Putamen (tissue), 1 donor: Measurements from ENCODE around the gene ITGA3.

ENCODE experiments used
- DNase-seq: peaks from one replicate; pipeline ENCODE4 v3.0.0-alpha.2; 2016; ENCODE audit warnings: low spot score

ITGA3 gene

DNA sequence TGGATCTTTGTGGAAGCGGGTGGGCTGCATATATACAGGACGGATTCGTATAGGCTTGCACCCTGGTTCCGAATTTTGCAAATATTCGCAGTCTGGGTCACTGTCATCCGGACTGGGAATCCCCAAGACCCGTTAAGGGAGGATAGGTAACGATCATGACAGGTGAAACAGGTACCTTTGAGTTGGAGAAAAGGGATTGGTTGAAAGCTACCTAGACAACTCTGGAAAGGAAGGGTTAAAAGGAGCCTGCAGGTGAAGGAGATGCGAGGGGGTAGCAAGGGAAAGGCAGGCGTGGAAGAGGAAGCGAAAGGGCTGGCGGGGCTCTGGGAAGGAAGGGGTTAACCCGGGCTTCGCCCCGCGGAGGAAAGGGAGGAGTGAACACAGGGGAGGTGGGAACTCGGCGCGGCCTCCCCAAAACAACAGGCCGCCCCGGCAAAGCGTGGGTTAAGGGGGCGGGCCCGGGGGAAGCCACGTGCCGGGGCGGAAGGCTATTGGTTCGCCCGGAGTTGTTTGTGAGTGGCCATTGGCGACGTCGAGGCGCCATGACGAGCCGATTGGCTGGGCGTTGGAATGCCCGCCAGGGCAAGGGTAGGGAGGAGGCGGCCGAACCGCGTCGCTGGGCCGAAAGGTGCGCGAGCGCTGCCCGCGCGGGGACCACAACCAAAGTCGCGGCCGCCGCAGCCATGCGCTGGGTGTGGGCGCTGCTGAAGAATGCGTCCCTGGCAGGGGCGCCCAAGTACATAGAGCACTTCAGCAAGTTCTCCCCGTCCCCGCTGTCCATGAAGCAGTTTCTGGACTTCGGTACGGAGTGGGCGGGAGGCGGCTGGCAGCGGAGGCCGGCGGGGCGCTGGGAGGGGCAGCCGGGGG lies 39.1 kb downstream of the ITGA3 start, which contains the start of gene PDK2:
TSS of gene PDK2 (plus strand) at position 599 of the 867 bp plus-strand sequence. CDS start at position 684, 85 bp downstream.
- peak; percentile 97 for DNase-seq

- DNase-seq: no peak
These were observed 39.7 kb downstream of the ITGA3 start for GRCh38 chr17:50095626-50096037.

DNA sequence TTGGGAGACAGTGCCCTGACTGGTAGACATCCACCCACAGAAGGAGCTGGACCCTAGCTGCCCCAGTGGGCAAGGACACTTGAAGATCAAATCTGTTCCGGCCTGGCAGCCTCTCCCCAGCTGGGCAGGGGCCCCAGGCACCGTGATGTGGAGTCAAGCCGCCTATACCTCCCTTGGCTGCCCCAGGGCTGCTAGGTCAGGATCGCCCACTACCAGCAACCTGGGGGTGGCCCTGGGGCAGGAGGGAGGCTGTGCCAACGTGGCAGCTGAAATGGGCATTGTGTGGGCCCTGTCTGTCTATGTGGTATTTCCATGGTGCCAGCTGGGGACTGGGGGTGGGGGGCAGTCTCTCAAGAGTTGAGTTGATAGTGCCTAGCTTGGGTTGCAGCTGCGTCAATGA lies 40.2 kb downstream of the ITGA3 start:
- no peak for DNase-seq

DNA sequence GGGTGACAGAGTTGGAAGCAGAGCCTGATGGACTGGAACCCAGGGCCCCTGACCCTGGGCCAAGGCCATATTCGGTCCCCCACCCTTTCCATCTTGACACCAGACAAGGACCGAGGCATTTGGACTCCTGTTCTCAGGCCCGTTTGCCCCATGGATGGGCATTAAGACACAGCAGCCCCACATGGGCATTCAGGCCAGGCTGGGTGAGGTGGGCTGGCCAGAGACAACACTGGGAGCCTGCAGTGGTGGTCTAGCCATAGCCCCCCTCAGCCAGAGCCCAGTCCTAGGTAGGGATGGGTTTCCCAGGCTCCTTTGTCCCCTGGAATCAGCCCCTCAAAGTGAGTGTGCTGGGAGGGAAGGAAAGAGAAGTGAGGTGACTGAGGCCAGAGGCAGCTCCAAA lies 40.8 kb downstream of the ITGA3 start:
- no peak for DNase-seq

- DNase-seq: no peak
These were observed 41.5 kb downstream of the ITGA3 start for GRCh38 chr17:50097455-50097854.

DNA sequence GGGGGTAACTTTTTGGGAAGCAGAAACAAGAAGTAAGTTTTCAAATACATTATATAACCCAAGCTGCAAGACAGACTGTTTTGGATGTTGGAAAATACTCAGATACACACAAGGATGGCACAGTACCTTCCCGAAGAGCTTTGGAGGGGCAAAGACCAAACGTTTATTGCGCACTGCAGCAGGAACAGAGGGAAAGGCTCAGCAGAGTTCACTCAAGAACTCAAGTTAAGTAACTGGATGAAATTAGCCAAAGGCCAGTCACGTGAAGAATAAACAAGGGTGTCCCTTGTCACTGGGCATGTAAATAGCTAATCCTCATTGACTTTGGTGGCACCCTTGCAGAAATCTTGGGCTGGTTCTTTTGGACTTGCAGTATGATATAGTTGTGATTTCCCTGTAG lies 42.0 kb downstream of the ITGA3 start:
- DNase-seq: no peak

DNA sequence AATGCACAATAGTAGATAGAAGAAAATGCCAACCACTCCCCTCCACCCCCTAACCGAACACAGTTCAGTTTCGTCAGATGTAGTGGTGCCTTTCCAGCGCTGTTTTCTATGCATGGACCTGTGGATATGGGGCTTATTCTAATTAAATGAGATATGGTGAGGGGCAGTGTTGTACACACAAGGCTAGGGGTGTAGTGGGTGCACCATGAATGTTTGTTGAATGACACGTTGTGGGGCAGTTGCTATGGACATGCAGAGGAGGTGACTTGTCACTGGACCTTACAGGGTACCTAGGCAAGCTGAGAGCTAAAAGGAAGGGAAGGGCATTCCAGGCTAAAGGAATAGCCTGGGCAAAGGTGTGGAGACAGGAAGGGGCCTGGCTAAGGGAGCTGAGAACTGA lies 42.7 kb downstream of the ITGA3 start:
- no peak for DNase-seq

DNA sequence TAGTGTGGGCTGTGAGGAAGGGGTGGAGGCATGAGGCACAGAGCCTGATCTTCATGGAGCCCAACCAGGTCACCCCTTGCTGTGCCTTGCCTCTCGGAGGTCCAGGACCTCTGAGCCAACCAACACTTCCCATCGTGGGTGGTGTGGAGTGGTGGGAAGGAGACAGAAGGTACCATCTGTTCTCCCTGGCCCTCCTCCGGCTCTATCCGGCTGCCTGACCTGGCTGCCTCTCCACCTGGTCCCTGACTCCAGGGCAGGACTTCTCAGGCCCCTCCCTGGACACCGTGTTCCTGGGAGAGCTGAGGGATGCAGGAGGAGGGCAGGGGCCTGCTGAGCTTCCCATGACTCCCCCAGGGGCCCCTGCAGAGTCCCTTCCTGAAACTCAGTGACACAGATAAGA lies 43.1 kb downstream of the ITGA3 start:
- no peak for DNase-seq

- no peak for DNase-seq
These were observed 44.6 kb downstream of the ITGA3 start for GRCh38 chr17:50100480-50100883.

- DNase-seq: no peak
These were observed 45.0 kb downstream of the ITGA3 start for GRCh38 chr17:50100921-50101345.

GRCh38 chr17:50101346-50102163 lies 45.6 kb downstream of the ITGA3 start:
- DNase-seq: no peak

GRCh38 chr17:50102164-50102991 lies 46.5 kb downstream of the ITGA3 start:
- no peak for DNase-seq

DNA sequence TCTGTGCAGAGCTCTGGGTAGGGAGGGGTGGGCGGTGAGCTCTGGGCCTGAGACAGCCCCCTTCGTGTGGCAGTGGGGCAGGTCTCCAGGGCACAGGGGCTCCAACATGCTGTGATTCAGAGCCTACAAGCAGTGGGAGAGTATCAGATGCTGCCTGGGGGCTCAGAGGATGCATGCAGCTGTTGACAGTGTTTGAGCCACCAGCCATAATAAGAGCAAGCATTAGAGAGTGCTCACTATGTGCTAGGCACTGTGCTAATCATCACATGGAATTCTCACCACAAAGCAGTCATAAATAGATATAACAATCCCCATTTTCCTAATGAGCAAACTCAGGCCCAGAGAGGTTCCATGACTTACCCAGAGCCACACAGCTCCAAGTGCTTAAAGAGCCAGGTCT lies 47.3 kb downstream of the ITGA3 start:
- DNase-seq: no peak

GRCh38 chr17:50103941-50104340 lies 48.0 kb downstream of the ITGA3 start:
- DNase-seq: no peak

- DNase-seq: no peak
These were observed 49.9 kb downstream of the ITGA3 start for GRCh38 chr17:50105811-50106210.

DNA sequence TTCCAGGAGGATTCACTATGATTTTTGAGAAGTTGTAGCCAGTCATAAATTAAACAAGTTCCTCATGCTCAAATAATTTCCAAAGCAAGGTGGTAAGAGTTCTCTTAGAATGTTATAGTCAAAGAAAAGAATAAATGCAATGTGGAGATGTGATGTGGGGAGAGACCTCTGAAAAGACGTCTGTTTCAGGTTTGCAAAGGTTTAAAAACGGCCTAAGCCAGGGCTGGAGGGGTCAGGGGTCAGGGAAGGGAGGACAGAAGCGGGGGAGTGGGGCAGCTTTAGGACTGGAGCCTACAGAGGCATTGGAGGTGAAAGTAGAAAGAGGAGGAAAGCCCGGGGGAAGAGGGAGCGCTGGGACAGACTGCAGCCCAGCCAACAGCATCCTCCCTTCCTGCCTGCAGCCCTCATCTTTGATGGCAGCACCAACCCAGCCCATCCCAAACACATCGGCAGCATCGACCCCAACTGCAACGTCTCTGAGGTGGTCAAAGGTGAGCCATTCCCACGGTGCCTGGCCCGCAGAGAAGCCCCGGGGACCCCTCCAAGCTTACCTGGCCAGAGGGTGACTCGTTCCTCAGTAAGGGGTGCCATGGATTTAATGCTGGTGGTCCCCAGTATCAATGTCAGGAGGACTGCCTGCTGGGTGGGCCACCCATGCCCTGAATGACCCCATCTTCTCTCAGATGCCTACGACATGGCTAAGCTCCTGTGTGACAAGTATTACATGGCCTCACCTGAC lies 50.7 kb downstream of the ITGA3 start:
- no peak for DNase-seq

GRCh38 chr17:50107790-50108414 lies 52.0 kb downstream of the ITGA3 start:
- DNase-seq: no peak

DNA sequence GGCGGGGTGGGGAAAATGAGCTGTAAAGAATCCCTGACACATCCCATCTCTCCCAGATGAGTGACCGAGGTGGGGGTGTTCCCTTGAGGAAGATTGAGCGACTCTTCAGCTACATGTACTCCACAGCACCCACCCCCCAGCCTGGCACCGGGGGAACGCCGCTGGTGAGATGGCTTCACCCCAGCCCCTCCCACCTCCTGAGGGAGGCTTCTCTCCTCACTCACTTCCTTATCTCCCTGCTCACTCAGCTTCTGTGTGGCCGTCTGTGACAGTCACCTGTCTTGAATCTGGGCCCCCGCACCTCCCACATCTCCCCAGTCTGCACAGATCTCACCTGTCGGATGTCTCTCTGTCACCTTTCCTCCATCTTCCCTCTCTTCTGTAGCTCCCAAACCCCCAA lies 52.6 kb downstream of the ITGA3 start:
- peak; percentile 58 for DNase-seq

- no peak for DNase-seq
These were observed 53.3 kb downstream of the ITGA3 start for GRCh38 chr17:50109207-50109606.

DNA sequence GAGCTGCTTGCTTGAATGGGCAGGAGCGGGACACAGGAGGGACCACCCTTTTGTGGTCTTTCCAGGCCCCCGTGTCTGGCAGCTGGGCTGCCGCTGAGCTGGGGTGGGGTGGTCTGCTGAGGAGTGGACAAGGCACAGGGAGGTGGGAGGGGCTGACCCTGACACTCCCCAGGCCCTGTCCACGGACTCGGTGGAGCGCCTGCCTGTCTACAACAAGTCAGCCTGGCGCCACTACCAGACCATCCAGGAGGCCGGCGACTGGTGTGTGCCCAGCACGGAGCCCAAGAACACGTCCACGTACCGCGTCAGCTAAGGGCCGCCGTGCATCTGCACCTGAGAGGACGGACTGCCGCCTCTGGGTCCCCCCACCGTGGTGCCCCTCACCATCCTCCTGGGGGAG lies 53.9 kb downstream of the ITGA3 start:
- DNase-seq: no peak
